Stimulated activated CD8-positive, alpha-beta memory T cell treated with anti-CD3 and anti-CD28 coated beads, Interleukin-15, amount 100 ng/mL, for 48 hours (primary cell): Measurements from ENCODE around the gene GLCE.
"Not testable (repeated sequence)": the region's sequence is repeated elsewhere in the genome, so short reads cannot be mapped to it uniquely, and the experiment has no call there.

Source experiments
- DNase-seq, 2 donors: peaks; one replicate each; pipeline ENCODE4 v3.0.0-alpha.2; 2020; ENCODE audit warnings: low read depth in 2 of 2

GLCE gene

GRCh38 chr15:69275074-69275670, 114.7 kb downstream of the GLCE start:
- DNase-seq, result no peak

- DNase-seq, result no peak
These were observed 115.6 kb downstream of the GLCE start for GRCh38 chr15:69275933-69276560.

GRCh38 chr15:69277316-69277715, 116.9 kb downstream of the GLCE start:
- DNase-seq, result no peak

- DNase-seq, result no peak
These were observed 119.2 kb downstream of the GLCE start for GRCh38 chr15:69279636-69280035.

GRCh38 chr15:69280783-69281182, 120.3 kb downstream of the GLCE start:
- no peak for DNase-seq

GRCh38 chr15:69282104-69282743, 121.8 kb downstream of the GLCE start:
- DNase-seq, result no peak

- no peak for DNase-seq
These were observed 125.4 kb downstream of the GLCE start for GRCh38 chr15:69285834-69286233.

GRCh38 chr15:69288011-69288410, 127.6 kb downstream of the GLCE start:
- no peak for DNase-seq

- no peak for DNase-seq
These were observed 128.3 kb downstream of the GLCE start for GRCh38 chr15:69288531-69289341.

- DNase-seq, result no peak
These were observed 129.1 kb downstream of the GLCE start for GRCh38 chr15:69289342-69290146.

- DNase-seq, result no peak
These were observed 130.1 kb downstream of the GLCE start for GRCh38 chr15:69290346-69291164.

GRCh38 chr15:69291651-69292050, 131.2 kb downstream of the GLCE start:
- not testable (repeated sequence) for DNase-seq

GRCh38 chr15:69292826-69293420, 132.5 kb downstream of the GLCE start:
- no peak for DNase-seq

GRCh38 chr15:69293741-69294615, 133.5 kb downstream of the GLCE start:
- DNase-seq, result no peak

GRCh38 chr15:69296606-69297005, 136.2 kb downstream of the GLCE start:
- no peak for DNase-seq

- DNase-seq, result no peak
These were observed 137.4 kb downstream of the GLCE start for GRCh38 chr15:69297642-69298353.

- no peak for DNase-seq
These were observed 137.9 kb downstream of the GLCE start for GRCh38 chr15:69298354-69298696.

GRCh38 chr15:69298697-69299441, 138.4 kb downstream of the GLCE start, which contains the start of gene PAQR5:
Gene PAQR5, plus strand, starts transcription at chr15:69298912. Its CDS starts 61,169 bp downstream, at chr15:69360081.
- no peak for DNase-seq
